Measurements from ENCODE around the gene GJB4.

The GJB4 gene

GRCh38 chr1:34774957-34775356 is 15.4 kb downstream of the GJB4 start:
- CTCF ChIA-PET: no interaction called here
- TF ChIP-seq, protein P1, sequence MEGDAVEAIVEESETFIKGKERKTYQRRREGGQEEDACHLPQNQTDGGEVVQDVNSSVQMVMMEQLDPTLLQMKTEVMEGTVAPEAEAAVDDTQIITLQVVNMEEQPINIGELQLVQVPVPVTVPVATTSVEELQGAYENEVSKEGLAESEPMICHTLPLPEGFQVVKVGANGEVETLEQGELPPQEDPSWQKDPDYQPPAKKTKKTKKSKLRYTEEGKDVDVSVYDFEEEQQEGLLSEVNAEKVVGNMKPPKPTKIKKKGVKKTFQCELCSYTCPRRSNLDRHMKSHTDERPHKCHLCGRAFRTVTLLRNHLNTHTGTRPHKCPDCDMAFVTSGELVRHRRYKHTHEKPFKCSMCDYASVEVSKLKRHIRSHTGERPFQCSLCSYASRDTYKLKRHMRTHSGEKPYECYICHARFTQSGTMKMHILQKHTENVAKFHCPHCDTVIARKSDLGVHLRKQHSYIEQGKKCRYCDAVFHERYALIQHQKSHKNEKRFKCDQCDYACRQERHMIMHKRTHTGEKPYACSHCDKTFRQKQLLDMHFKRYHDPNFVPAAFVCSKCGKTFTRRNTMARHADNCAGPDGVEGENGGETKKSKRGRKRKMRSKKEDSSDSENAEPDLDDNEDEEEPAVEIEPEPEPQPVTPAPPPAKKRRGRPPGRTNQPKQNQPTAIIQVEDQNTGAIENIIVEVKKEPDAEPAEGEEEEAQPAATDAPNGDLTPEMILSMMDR (IDR thresholded peaks at IDR 0.05; ENCODE audit: control extremely low read depth, extremely low read depth, low read depth, missing control alignments): no peak
- POLR2A ChIA-PET: no interaction called here
- no peak for DNase-seq (ENCODE audit: extremely low spot score)

DNA sequence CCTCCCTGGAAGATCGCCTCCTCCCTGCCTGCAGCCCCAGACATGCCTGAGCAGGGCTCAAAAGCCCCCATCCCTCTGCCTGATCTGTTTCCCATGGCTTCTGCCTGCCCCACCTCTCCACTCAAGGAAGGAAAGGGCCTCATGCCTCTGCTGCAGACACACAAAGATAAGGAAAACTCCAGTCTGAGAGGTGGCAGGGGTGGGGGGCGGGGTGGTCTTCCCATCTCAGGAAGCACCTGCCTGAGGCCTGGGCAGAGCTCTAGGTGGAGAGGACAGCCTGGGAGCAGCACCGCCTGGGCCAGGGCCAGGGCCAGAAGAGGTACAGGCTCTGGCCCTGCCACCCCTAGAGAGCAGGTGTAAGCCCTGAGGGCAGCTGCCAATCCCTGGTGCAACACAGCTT is 17.4 kb downstream of the GJB4 start:
- TF ChIP-seq, protein P1 (IDR thresholded peaks at IDR 0.05; ENCODE audit: control extremely low read depth, extremely low read depth, low read depth, missing control alignments): no peak
- ChIA-PET POLR2A (interaction anchor here (0.6 kb wide), 1 partner anchor 1639 kb away, joined by 4 read pairs; no protein-coding TSS in a partner anchor), CTCF (interaction anchor here (1.5 to 2.0 kb wide), 2 partner anchors 10 to 34 kb away, joined by 4 to 8 read pairs; no protein-coding TSS in a partner anchor)
- DNase-seq (ENCODE audit: extremely low spot score): no peak

DNA sequence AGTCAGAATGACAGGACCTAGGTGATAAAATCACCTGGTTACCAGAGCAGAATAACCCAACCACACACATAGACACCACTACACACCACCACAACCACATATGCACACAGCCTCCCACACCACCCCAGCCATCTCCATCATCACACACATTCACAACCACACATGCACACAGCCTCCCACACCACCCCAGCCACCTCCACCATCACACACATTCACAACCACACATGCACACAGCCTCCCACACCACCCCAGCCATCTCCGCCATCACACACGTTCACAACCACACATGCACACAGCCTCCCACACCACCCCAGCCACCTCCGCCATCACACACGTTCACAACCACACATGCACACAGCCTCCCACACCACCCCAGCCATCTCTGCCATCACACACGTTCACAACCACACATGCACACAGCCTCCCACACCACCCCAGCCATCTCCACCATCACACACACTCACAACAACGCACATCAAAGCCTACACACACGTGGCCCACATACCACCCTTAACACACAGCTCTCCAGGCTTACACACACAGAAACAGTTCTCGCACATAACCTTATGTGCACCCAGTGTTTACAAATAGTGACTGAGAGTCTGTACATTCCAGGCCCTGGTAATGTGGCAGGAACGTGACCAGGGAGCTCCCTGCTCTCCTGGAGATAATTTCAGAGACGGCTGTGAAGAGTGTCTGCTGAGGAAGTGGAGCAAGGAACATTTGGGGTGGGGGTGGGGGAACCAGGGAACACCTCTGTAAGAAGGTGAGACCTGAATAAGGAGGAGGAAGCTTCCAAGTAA is 18.2 kb downstream of the GJB4 start:
- ChIA-PET POLR2A (interaction anchor here (0.6 kb wide), 1 partner anchor 1638 kb away, joined by 4 read pairs; no protein-coding TSS in a partner anchor), CTCF (interaction anchor here (2.0 kb wide), 1 partner anchor 9 kb away, joined by 8 read pairs; no protein-coding TSS in a partner anchor)
- TF ChIP-seq, protein P1 (IDR thresholded peaks at IDR 0.05; ENCODE audit: control extremely low read depth, extremely low read depth, low read depth, missing control alignments): no peak
- no peak for DNase-seq (ENCODE audit: extremely low spot score)

GRCh38 chr1:34778381-34778780 is 18.8 kb downstream of the GJB4 start:
- no peak for DNase-seq (ENCODE audit: extremely low spot score)
- CTCF ChIA-PET: no interaction called here
- TF ChIP-seq, protein P1 (IDR thresholded peaks at IDR 0.05; ENCODE audit: control extremely low read depth, extremely low read depth, low read depth, missing control alignments): no peak
- POLR2A ChIA-PET: interaction anchor here (0.6 kb wide), 1 partner anchor 404 kb away, joined by 3 read pairs; no protein-coding TSS in a partner anchor

DNA sequence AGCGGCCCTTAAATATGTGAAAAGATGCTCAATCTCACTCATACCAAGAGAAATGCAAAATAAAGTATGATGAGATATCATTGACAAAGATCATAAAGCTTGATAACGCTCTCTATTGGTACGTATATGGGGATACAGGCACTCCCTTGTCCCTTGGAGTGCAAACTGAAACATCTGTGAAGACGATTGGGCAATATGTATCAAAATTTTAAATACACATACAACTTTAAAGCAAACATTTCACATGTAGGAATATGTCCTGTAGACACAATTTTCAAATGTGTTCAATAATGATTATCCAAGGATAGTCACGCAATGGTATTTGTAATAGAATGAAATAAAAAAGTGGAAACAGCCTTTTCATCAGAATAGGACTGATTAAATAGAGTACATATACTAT is 19.5 kb downstream of the GJB4 start:
- ChIA-PET CTCF (no interaction called here), POLR2A (interaction anchor here (0.6 kb wide), 1 partner anchor 404 kb away, joined by 3 read pairs; no protein-coding TSS in a partner anchor)
- no peak for DNase-seq (ENCODE audit: extremely low spot score)
- TF ChIP-seq, protein P1 (IDR thresholded peaks at IDR 0.05; ENCODE audit: control extremely low read depth, extremely low read depth, low read depth, missing control alignments): no peak

- ChIA-PET CTCF (no interaction called here), POLR2A (no interaction called here)
- DNase-seq (ENCODE audit: extremely low spot score): no peak
- TF ChIP-seq, protein P1 (IDR thresholded peaks at IDR 0.05; ENCODE audit: control extremely low read depth, extremely low read depth, low read depth, missing control alignments): no peak
Measured at GRCh38 chr1:34779526-34779925, 20.0 kb downstream of the GJB4 start.
